K562 (cell line): Measurements from ENCODE around the gene DNAJC8. TPM values are rescaled to one million over a fixed set of nuclear protein-coding genes. Genes with fewer than 3 reads are reported as not detected.

Experiments
- CCAR2 ChIP-seq: fragments of 200-400 bp; formaldehyde crosslinking; IDR thresholded peaks from 2 replicates; pipeline ENCODE4 v1.6.1; 2017; ENCODE audit warnings: mild to moderate bottlenecking, low read depth, low read length
- ETV1 ChIP-seq: fragments of 450-650 bp; conservative IDR thresholded peaks from 2 replicates; pipeline ENCODE4 v1.6.1; 2016; ENCODE audit warnings: missing genetic modification characterization, control low read depth, low read depth, missing compliant biosample characterization
- FOXJ3 ChIP-seq: sonication (generic); formaldehyde crosslinking; IDR thresholded peaks from 2 replicates; pipeline ENCODE4 v1.4.0; 2020; ENCODE audit warnings: mild to moderate bottlenecking, missing genetic modification reagents
- HCFC1 ChIP-seq: IDR thresholded peaks from 2 replicates; pipeline ENCODE4 v1.6.1; 2012; ENCODE audit warnings: low read depth, low read length, improper control_type of control experiment
- HEY1 ChIP-seq: fragments of 250-450 bp; sonication (Bioruptor Pico); IDR thresholded peaks from 2 replicates; pipeline ENCODE4 v1.5.0; 2020; ENCODE audit warnings: mild to moderate bottlenecking, moderate library complexity, borderline replicate concordance
- MED1 ChIP-seq: sonication (generic); formaldehyde crosslinking; IDR thresholded peaks from 2 replicates; pipeline ENCODE4 v1.8.1; 2023; ENCODE audit warnings: missing genetic modification reagents, borderline replicate concordance
- MYNN ChIP-seq, 2 experiments: sonication (generic); formaldehyde crosslinking in 1 of 2; IDR thresholded peaks; 2 replicates each; pipeline versions ENCODE4 v1.5.0 to v1.6.1; 2016 to 2020; ENCODE audit warnings: antibody characterized with exemption in 1 of 2, missing genetic modification reagents in 1 of 2
- PCBP1 ChIP-seq: fragments of 200-400 bp; formaldehyde crosslinking; IDR thresholded peaks from 2 replicates; pipeline ENCODE4 v1.6.1; 2018; ENCODE audit warnings: mild to moderate bottlenecking, low read depth, low read length; ENCODE audit not compliant: poor library complexity, severe bottlenecking
- RB1 ChIP-seq: fragments of 450-650 bp; IDR thresholded peaks from 2 replicates; pipeline ENCODE4 v1.6.1; 2017; ENCODE audit warnings: low read depth, mild to moderate bottlenecking
- SMARCE1 ChIP-seq: fragments of 450-650 bp; IDR thresholded peaks from 2 replicates; pipeline ENCODE4 v1.7.1; 2016; ENCODE audit warnings: mild to moderate bottlenecking
- ZNF274 ChIP-seq: IDR thresholded peaks from 2 replicates; pipeline ENCODE4 v1.6.1; 2011; ENCODE audit warnings: low read depth, mild to moderate bottlenecking, low read length, moderate library complexity, borderline replicate concordance
- ZNF354B ChIP-seq: fragments of 250-450 bp; sonication (Bioruptor Pico); IDR thresholded peaks from 2 replicates; pipeline ENCODE4 v1.4.0; 2020
- ZNF507 ChIP-seq: conservative IDR thresholded peaks from 2 replicates; pipeline ENCODE4 v1.6.1; 2017; ENCODE audit warnings: missing genetic modification characterization, missing compliant biosample characterization
- polyA plus RNA-seq, 8 experiments: library from polyadenylated mRNA; depleted of rRNA in 4 of 8; stranded (reverse) in 5 of 8; unstranded in 3 of 8; fragments of >200 nt; fragmentation: Nextera tagmentation in 2 of 8; fragmentation: Illumina TruSeq in 1 of 8; extraction: Ambion mirVana in 2 of 8; extraction: Trizol in 1 of 8; gene quantifications; 2 replicates each; pipeline versions ENCODE4 v1.2.1 to v1.2.3, GENCODE V29; 2011 to 2014; ENCODE audit warnings: inconsistent platforms in 1 of 8, missing spikeins in 1 of 8
- total RNA-seq, 7 experiments: library from RNA; depleted of rRNA in 6 of 7; stranded (reverse); fragments of >200 nt in 6 of 7; fragmentation: Illumina TruSeq in 2 of 7; extraction: Trizol in 2 of 7; gene quantifications; 2 replicates each; pipeline versions ENCODE4 v1.2.1 to v1.2.3, GENCODE V29; 2011 to 2021; ENCODE audit warnings: low replicate concordance in 1 of 7
- TF ChIP-seq, protein P1 (sequence below): fragments of 250-450 bp; sonication (Bioruptor Pico); IDR thresholded peaks from 2 replicates; pipeline ENCODE4 v1.5.0; 2020; ENCODE audit warnings: mild to moderate bottlenecking, borderline replicate concordance
- TF ChIP-seq, protein P2 (sequence below): sonication (generic); formaldehyde crosslinking; IDR thresholded peaks from 2 replicates; pipeline ENCODE4 v1.8.1; 2023; ENCODE audit warnings: mild to moderate bottlenecking, missing genetic modification reagents, moderate library complexity
- TF ChIP-seq, protein P3 (sequence below): sonication (generic); formaldehyde crosslinking; IDR thresholded peaks from 2 replicates; pipeline ENCODE4 v1.8.1; 2023; ENCODE audit warnings: missing genetic modification reagents, mild to moderate bottlenecking, borderline replicate concordance

The DNAJC8 gene
- total and polyA plus RNA-seq, 9 of the 15 experiments (the other 6 are each of a cell fraction or from before 2014, with no cell fraction given) = 143 to 508 (median 209) TPM

DNA sequence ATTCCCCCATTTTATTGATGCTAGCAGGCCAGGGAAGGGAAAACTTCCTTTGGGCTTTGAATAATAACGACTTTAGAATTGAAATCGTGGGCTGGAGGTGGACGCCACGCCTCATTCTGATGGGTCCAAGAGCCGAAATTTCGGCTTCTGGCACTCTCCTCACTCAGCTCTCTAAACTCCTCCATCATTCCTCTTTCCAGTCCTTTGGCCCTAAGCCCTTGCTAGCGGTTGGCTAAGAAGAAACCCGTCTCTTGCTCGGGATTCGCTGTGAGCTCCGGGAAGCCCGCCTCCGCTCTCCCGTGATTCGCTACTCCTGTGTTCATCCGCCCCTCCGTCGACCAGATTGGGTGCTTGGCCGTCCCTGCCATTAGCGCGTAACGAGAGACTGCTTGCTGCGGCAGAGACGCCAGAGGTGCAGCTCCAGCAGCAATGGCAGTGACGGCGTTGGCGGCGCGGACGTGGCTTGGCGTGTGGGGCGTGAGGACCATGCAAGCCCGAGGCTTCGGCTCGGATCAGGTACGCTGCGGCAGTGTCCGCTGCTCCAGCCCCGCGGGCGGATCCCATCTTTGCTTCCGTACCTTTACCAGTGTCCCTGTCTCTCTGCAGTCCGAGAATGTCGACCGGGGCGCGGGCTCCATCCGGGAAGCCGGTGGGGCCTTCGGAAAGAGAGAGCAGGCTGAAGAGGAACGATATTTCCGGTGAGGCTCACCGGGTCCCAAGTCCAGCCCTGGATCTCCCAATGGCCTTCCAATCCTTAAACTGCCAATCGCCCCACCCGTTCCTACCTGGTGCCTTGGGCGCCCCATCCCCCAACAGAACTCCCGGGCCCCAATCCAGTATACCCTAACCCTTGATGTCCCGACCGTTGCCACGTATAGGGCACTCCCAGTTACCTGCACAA lies 3.2 kb upstream of the DNAJC8 start, which contains the start of gene ATP5IF1 (continued):
- TF ChIP-seq, protein P1, sequence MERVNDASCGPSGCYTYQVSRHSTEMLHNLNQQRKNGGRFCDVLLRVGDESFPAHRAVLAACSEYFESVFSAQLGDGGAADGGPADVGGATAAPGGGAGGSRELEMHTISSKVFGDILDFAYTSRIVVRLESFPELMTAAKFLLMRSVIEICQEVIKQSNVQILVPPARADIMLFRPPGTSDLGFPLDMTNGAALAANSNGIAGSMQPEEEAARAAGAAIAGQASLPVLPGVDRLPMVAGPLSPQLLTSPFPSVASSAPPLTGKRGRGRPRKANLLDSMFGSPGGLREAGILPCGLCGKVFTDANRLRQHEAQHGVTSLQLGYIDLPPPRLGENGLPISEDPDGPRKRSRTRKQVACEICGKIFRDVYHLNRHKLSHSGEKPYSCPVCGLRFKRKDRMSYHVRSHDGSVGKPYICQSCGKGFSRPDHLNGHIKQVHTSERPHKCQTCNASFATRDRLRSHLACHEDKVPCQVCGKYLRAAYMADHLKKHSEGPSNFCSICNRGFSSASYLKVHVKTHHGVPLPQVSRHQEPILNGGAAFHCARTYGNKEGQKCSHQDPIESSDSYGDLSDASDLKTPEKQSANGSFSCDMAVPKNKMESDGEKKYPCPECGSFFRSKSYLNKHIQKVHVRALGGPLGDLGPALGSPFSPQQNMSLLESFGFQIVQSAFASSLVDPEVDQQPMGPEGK = no peak
- peak; percentile 77 for TF ChIP-seq RB1
- no peak for TF ChIP-seq FOXJ3 (CRISPR knock-in tag)
- no peak for TF ChIP-seq CCAR2
- no peak for TF ChIP-seq ZNF507
- TF ChIP-seq MYNN (IDR thresholded peaks at IDR 0.05) = no peak
- TF ChIP-seq MYNN (CRISPR knock-in tag; IDR thresholded peaks at IDR 0.05) = no peak
- TF ChIP-seq, protein P2, sequence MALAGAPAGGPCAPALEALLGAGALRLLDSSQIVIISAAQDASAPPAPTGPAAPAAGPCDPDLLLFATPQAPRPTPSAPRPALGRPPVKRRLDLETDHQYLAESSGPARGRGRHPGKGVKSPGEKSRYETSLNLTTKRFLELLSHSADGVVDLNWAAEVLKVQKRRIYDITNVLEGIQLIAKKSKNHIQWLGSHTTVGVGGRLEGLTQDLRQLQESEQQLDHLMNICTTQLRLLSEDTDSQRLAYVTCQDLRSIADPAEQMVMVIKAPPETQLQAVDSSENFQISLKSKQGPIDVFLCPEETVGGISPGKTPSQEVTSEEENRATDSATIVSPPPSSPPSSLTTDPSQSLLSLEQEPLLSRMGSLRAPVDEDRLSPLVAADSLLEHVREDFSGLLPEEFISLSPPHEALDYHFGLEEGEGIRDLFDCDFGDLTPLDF = no peak
- peak; percentile 10; the same call in 1 of the 2 replicates for TF ChIP-seq SMARCE1
- TF ChIP-seq HEY1 (CRISPR knock-in tag) = no peak
- peak; percentile 50 for TF ChIP-seq HCFC1
- TF ChIP-seq ZNF354B (CRISPR knock-in tag) = no peak
- no peak for TF ChIP-seq MED1 (CRISPR knock-in tag)
- no peak for TF ChIP-seq PCBP1
- TF ChIP-seq ETV1 (tag) = no peak
- TF ChIP-seq ZNF274 = no peak
- TF ChIP-seq, protein P3, sequence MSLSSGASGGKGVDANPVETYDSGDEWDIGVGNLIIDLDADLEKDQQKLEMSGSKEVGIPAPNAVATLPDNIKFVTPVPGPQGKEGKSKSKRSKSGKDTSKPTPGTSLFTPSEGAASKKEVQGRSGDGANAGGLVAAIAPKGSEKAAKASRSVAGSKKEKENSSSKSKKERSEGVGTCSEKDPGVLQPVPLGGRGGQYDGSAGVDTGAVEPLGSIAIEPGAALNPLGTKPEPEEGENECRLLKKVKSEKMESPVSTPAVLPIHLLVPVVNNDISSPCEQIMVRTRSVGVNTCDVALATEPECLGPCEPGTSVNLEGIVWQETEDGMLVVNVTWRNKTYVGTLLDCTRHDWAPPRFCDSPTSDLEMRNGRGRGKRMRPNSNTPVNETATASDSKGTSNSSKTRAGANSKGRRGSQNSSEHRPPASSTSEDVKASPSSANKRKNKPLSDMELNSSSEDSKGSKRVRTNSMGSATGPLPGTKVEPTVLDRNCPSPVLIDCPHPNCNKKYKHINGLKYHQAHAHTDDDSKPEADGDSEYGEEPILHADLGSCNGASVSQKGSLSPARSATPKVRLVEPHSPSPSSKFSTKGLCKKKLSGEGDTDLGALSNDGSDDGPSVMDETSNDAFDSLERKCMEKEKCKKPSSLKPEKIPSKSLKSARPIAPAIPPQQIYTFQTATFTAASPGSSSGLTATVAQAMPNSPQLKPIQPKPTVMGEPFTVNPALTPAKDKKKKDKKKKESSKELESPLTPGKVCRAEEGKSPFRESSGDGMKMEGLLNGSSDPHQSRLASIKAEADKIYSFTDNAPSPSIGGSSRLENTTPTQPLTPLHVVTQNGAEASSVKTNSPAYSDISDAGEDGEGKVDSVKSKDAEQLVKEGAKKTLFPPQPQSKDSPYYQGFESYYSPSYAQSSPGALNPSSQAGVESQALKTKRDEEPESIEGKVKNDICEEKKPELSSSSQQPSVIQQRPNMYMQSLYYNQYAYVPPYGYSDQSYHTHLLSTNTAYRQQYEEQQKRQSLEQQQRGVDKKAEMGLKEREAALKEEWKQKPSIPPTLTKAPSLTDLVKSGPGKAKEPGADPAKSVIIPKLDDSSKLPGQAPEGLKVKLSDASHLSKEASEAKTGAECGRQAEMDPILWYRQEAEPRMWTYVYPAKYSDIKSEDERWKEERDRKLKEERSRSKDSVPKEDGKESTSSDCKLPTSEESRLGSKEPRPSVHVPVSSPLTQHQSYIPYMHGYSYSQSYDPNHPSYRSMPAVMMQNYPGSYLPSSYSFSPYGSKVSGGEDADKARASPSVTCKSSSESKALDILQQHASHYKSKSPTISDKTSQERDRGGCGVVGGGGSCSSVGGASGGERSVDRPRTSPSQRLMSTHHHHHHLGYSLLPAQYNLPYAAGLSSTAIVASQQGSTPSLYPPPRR (CRISPR knock-in tag) = no peak
